Suprapubic skin (tissue), 4 donors: Measurements from ENCODE around the gene ZFAND3.

Source experiments
- CTCF ChIP-seq, 2 donors: fragments of 200-600 bp in 1 of 2; fragments of 450-650 bp in 1 of 2; sonication (generic) in 1 of 2; IDR thresholded peaks; one replicate each; pipeline ENCODE4 v1.5.1; 2016 to 2019; ENCODE audit warnings: antibody characterized with exemption in 2 of 2, mild to moderate bottlenecking in 1 of 2, moderate library complexity in 1 of 2
- POLR2A ChIP-seq, 2 donors: fragments of 450-650 bp; IDR thresholded peaks; one replicate each; pipeline ENCODE4 v1.6.1; 2017; ENCODE audit warnings: antibody characterized with exemption in 2 of 2, mild to moderate bottlenecking in 2 of 2, moderate library complexity in 2 of 2
- POLR2AphosphoS5 ChIP-seq, 3 donors: sonication (generic); formaldehyde crosslinking; IDR thresholded peaks; one replicate each; pipeline ENCODE4 v1.6.1; 2017; ENCODE audit warnings: antibody characterized with exemption in 3 of 3

GRCh38 chr6:38055203-38055589, 235.7 kb downstream of the ZFAND3 start:
- TF ChIP-seq CTCF (IDR thresholded peaks at IDR 0.05) (no peak), POLR2A (IDR thresholded peaks at IDR 0.05) (no peak), POLR2AphosphoS5 (IDR thresholded peaks at IDR 0.05) (no peak)
